ENCODE measurements around the gene CFAP20DC. TPM values are rescaled to one million over a fixed set of nuclear protein-coding genes. Genes with fewer than 3 reads are reported as not detected.

The CFAP20DC gene
- total and polyA plus RNA-seq, 2 of the 4 experiments (the other 2 are of a cell fraction) = 1.2 to 1.6 TPM

DNA sequence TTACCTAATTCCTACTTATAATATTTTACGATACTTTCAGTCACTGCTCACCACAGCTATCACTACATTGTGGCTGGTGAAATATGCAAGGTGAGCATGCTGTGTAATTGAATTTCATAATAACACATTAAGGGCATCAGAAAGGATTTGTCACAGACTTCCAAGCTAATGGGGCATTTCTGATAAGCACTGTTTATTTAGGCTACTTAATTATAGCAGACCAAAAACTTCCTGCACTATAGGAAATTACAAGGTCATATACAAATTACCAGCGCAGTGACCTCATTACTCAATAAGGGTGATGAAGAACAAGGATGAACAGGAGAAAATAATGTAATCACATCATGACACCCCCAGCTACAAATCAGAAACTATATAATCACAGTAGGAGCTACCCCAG lies 294.7 kb downstream of the CFAP20DC start:
- no peak overlapping the region for H4K8ac ChIP-seq (ENCODE audit: low read depth in 2 of 2, low read length in 2 of 2)
- in situ Hi-C loops (cut with MboI; ENCODE audit: low sequenced_read_pairs) = no loop called here
- H3K14ac ChIP-seq (replicated peaks; ENCODE audit: low read depth, low read length) = no peak overlapping the region
- H2AK9ac ChIP-seq (replicated peaks; ENCODE audit: low read depth, low read length, poor library complexity) = no peak overlapping the region
- H3K4ac ChIP-seq (ENCODE audit: low read depth, low read length) = no peak overlapping the region
- H3K27ac ChIP-seq (ENCODE audit: insufficient read depth, low read length) = no peak overlapping the region
- TF ChIP-seq SMC3 (IDR thresholded peaks at IDR 0.05; ENCODE audit: low read depth, low read length) (no peak), ELK1 (IDR thresholded peaks at IDR 0.05; ENCODE audit: borderline replicate concordance, low read depth, low read length) (no peak), CHD1 (IDR thresholded peaks at IDR 0.05; ENCODE audit: low read depth, low read length) (no peak)
- no peak overlapping the region for H3K56ac ChIP-seq (ENCODE audit: extremely low read depth, insufficient read depth, low read length)
- H2BK5ac ChIP-seq (ENCODE audit: low read depth, low read length, poor library complexity, severe bottlenecking) = no peak overlapping the region
- dilution Hi-C loops (cut with HindIII; ENCODE audit: low sequenced_read_pairs, unreplicated experiment) = no loop called here
- no TSS peak for BruUV-seq (replicated peaks)
- DNase-seq = no peak
- H4K20me1 ChIP-seq (ENCODE audit: insufficient read depth, low read length) = no peaks in the 10 kb centered on the region
- H3K4me2 ChIP-seq (ENCODE audit: low read depth, low read length) = no peak overlapping the region
- H3K27me3 ChIP-seq (ENCODE audit: control insufficient read depth, insufficient read depth, low read length) = no peaks in the 10 kb centered on the region
- H4K91ac ChIP-seq (ENCODE audit: insufficient read depth, low read depth, low read length) = no peak overlapping the region
- ChIA-PET CTCF (no interaction called here), POLR2A (ENCODE audit: unreplicated experiment) (no interaction called here)
- no peak overlapping the region for H3K9ac ChIP-seq (ENCODE audit: low read depth, low read length)
- H2AK5ac ChIP-seq (ENCODE audit: low read depth, low read length) = no peak overlapping the region
- no peaks in the 10 kb centered on the region; the same call in 1 of the 2 replicates for H3K9me1 ChIP-seq (ENCODE audit: insufficient read depth, low read length)
- intact Hi-C loops (cut with micrococcal nuclease) = loop anchor here (10.0 kb wide), 1 partner anchor 410 kb away; no protein-coding TSS in a partner anchor
- H4K5ac ChIP-seq (ENCODE audit: low read depth, low read length) = no peak overlapping the region
- no peaks in the 10 kb centered on the region for H3K4me1 ChIP-seq (ENCODE audit: control insufficient read depth, insufficient read depth, low read length)
- ATAC-seq (ENCODE audit: low read depth) = no peak
- no peak overlapping the region for H3K18ac ChIP-seq (ENCODE audit: low read depth, low read length)
- no peak overlapping the region for H3K4me3 ChIP-seq (ENCODE audit: insufficient read depth, low read depth, low read length)
- H2AFZ ChIP-seq (replicated peaks; ENCODE audit: low read length, poor library complexity) = no peak overlapping the region
- no peak overlapping the region for H2BK15ac ChIP-seq (ENCODE audit: low read depth, low read length)
- WGBS, 2 experiments (ENCODE audit: extremely low coverage in 2 of 2, insufficient read length in 1 of 2) = 100% methylated on average over 1 of the region's 2 CpGs; no CpG with 5 or more reads in 1 of the 2 experiments
- no peaks in the 10 kb centered on the region for H3K9me3 ChIP-seq (ENCODE audit: control insufficient read depth, insufficient read depth, low read length)
- no peak overlapping the region for H2BK120ac ChIP-seq (ENCODE audit: low read depth, low read length)
- H3K23ac ChIP-seq (ENCODE audit: low read depth, low read length) = no peak overlapping the region
- no peak overlapping the region for H2BK20ac ChIP-seq (ENCODE audit: low read depth, low read length)
- no peaks in the 10 kb centered on the region for H3K36me3 ChIP-seq (ENCODE audit: control insufficient read depth, insufficient read depth, low read length)
- no peaks in the 10 kb centered on the region for H3K79me1 ChIP-seq (ENCODE audit: low read depth in 1 of 2, low read length in 2 of 2)
